ENCODE data around the gene OTX1.

OTX1 gene

GRCh38 chr2:63051795-63052333 is 1.2 kb downstream of the OTX1 start:
- Histone ChIP-seq H3K27me3 (ENCODE audit: insufficient read depth, low read length, poor library complexity, severe bottlenecking) (no peaks in the 10 kb centered on the region), H3K79me2 (ENCODE audit: insufficient read depth, low read length) (peaks cover 13% of the 10 kb centered on the region; the same call in 1 of the 2 replicates), H3K36me3 (ENCODE audit: insufficient read depth, low read length) (no peaks in the 10 kb centered on the region; the same call in 1 of the 2 replicates), H3K9ac (ENCODE audit: low read depth, low read length, poor library complexity, severe bottlenecking) (peak overlapping the region; percentile 89), H3K4me3 (ENCODE audit: low read length, poor library complexity, severe bottlenecking) (peak overlapping the region; percentile 100), H3K4me2 (ENCODE audit: low read depth, low read length, poor library complexity, severe bottlenecking) (peak overlapping the region; percentile 75), H2AFZ (ENCODE audit: low read length) (no peak overlapping the region), H3K9me3 (ENCODE audit: insufficient read depth, low read depth, low read length) (no peaks in the 10 kb centered on the region), H3F3A (ENCODE audit: low read depth) (no peaks in the 10 kb centered on the region), H3K4me1 (ENCODE audit: insufficient read depth, low read length, poor library complexity, severe bottlenecking) (no peaks in the 10 kb centered on the region), H3K9me2 (replicated peaks; ENCODE audit: low read depth, low read length) (no peaks in the 10 kb centered on the region), H4K20me1 (ENCODE audit: insufficient read depth, low read length, poor library complexity, severe bottlenecking) (no peaks in the 10 kb centered on the region)
- TF ChIP-seq EZH2phosphoT487 (IDR thresholded peaks at IDR 0.05; ENCODE audit: borderline replicate concordance) (no peak), CTCF (conservative IDR thresholded peaks at IDR 0.05; ENCODE audit: low read length) (no peak)

GRCh38 chr2:63052411-63053080 is 1.9 kb downstream of the OTX1 start:
- H3K4me2 ChIP-seq (ENCODE audit: low read depth, low read length, poor library complexity, severe bottlenecking): peak overlapping the region; percentile 75
- no peak overlapping the region for H3K4me3 ChIP-seq (ENCODE audit: low read length, poor library complexity, severe bottlenecking)
- H3K9ac ChIP-seq (ENCODE audit: low read depth, low read length, poor library complexity, severe bottlenecking): no peak overlapping the region
- TF ChIP-seq CTCF (conservative IDR thresholded peaks at IDR 0.05; ENCODE audit: low read length) (no peak), EZH2phosphoT487 (IDR thresholded peaks at IDR 0.05; ENCODE audit: borderline replicate concordance) (no peak)
- H3K4me1 ChIP-seq (ENCODE audit: insufficient read depth, low read length, poor library complexity, severe bottlenecking): no peaks in the 10 kb centered on the region
- no peaks in the 10 kb centered on the region for H3K9me3 ChIP-seq (ENCODE audit: insufficient read depth, low read depth, low read length)
- H3F3A ChIP-seq (ENCODE audit: low read depth): no peaks in the 10 kb centered on the region
- H2AFZ ChIP-seq (ENCODE audit: low read length): no peak overlapping the region
- no peaks in the 10 kb centered on the region for H3K27me3 ChIP-seq (ENCODE audit: insufficient read depth, low read length, poor library complexity, severe bottlenecking)
- H4K20me1 ChIP-seq (ENCODE audit: insufficient read depth, low read length, poor library complexity, severe bottlenecking): no peaks in the 10 kb centered on the region
- H3K79me2 ChIP-seq (ENCODE audit: insufficient read depth, low read length): peaks cover 13% of the 10 kb centered on the region; the same call in 1 of the 2 replicates
- H3K9me2 ChIP-seq (replicated peaks; ENCODE audit: low read depth, low read length): no peaks in the 10 kb centered on the region
- H3K36me3 ChIP-seq (ENCODE audit: insufficient read depth, low read length): no peaks in the 10 kb centered on the region; the same call in 1 of the 2 replicates

- no peaks in the 10 kb centered on the region for H3K9me2 ChIP-seq (replicated peaks; ENCODE audit: low read depth, low read length)
- peaks cover 13% of the 10 kb centered on the region; the same call in 1 of the 2 replicates for H3K79me2 ChIP-seq (ENCODE audit: insufficient read depth, low read length)
- H3K9ac ChIP-seq (ENCODE audit: low read depth, low read length, poor library complexity, severe bottlenecking): no peak overlapping the region
- no peak overlapping the region for H2AFZ ChIP-seq (ENCODE audit: low read length)
- H3K27me3 ChIP-seq (ENCODE audit: insufficient read depth, low read length, poor library complexity, severe bottlenecking): no peaks in the 10 kb centered on the region
- H3K4me1 ChIP-seq (ENCODE audit: insufficient read depth, low read length, poor library complexity, severe bottlenecking): no peaks in the 10 kb centered on the region
- no peak overlapping the region for H3K4me3 ChIP-seq (ENCODE audit: low read length, poor library complexity, severe bottlenecking)
- H3K4me2 ChIP-seq (ENCODE audit: low read depth, low read length, poor library complexity, severe bottlenecking): no peak overlapping the region
- H4K20me1 ChIP-seq (ENCODE audit: insufficient read depth, low read length, poor library complexity, severe bottlenecking): no peaks in the 10 kb centered on the region
- H3K36me3 ChIP-seq (ENCODE audit: insufficient read depth, low read length): no peaks in the 10 kb centered on the region; the same call in 1 of the 2 replicates
- no peaks in the 10 kb centered on the region for H3F3A ChIP-seq (ENCODE audit: low read depth)
- TF ChIP-seq EZH2phosphoT487 (IDR thresholded peaks at IDR 0.05; ENCODE audit: borderline replicate concordance): no peak
- no peak for TF ChIP-seq CTCF (conservative IDR thresholded peaks at IDR 0.05; ENCODE audit: low read length)
- no peaks in the 10 kb centered on the region for H3K9me3 ChIP-seq (ENCODE audit: insufficient read depth, low read depth, low read length)
Measured at GRCh38 chr2:63053081-63053888, 2.7 kb downstream of the OTX1 start.

Data from Loucy (cell line).